Natural killer cell (primary cell): ENCODE measurements around the gene TENM4. TPM values are rescaled to one million over a fixed set of nuclear protein-coding genes. Genes with fewer than 3 reads are reported as not detected.

Experiments
- ATAC-seq, 3 donors: fragments of 150-1000 bp in 2 of 3; fragments of 200-7000 bp in 1 of 3; cut with Tn5 transposase; 1 replicate in 1 of 3; 2 replicates in 2 of 3; pipeline ENCODE4 v1.10.0; 2021; ENCODE audit warnings: mild to moderate bottlenecking in 2 of 3, moderate library complexity in 2 of 3
- DNase-seq, 2 donors: peaks; one replicate each; pipeline versions ENCODE4 v3.0.0 to v3.0.0-alpha.2; 2013 to 2021; ENCODE audit warnings: mixed read lengths in 1 of 2
- H3K27ac ChIP-seq: one replicate; pipeline ENCODE4 v1.5.1; 2013; ENCODE audit warnings: mild to moderate bottlenecking, low read length
- H3K27me3 ChIP-seq: one replicate; pipeline ENCODE4 v1.6.1; 2013; ENCODE audit warnings: low read length; ENCODE audit not compliant: control insufficient read depth, insufficient read depth
- H3K36me3 ChIP-seq: one replicate; pipeline ENCODE4 v1.6.1; 2013; ENCODE audit warnings: low read length; ENCODE audit not compliant: control insufficient read depth, insufficient read depth
- H3K4me1 ChIP-seq: one replicate; pipeline ENCODE4 v1.6.1; 2013; ENCODE audit warnings: low read length; ENCODE audit not compliant: control insufficient read depth, insufficient read depth
- H3K4me3 ChIP-seq: one replicate; pipeline ENCODE4 v1.5.1; 2013; ENCODE audit warnings: low read length
- H3K9me3 ChIP-seq: one replicate; pipeline ENCODE4 v1.6.1; 2013; ENCODE audit warnings: low read length; ENCODE audit not compliant: control insufficient read depth, insufficient read depth
- H3K27ac Mint-ChIP-seq, 2 donors: one replicate each; pipeline ENCODE4 v1.8.0; 2022; ENCODE audit warnings: mild to moderate bottlenecking in 2 of 2, mixed read lengths in 2 of 2, moderate library complexity in 1 of 2
- H3K27me3 Mint-ChIP-seq, 2 donors: one replicate each; pipeline ENCODE4 v1.8.0; 2022; ENCODE audit warnings: low read depth in 2 of 2, mixed read lengths in 2 of 2
- H3K36me3 Mint-ChIP-seq: one replicate; pipeline ENCODE4 v1.8.0; 2022; ENCODE audit warnings: mixed read lengths
- H3K4me1 Mint-ChIP-seq, 2 donors: one replicate each; pipeline ENCODE4 v1.8.0; 2022; ENCODE audit warnings: mixed read lengths in 2 of 2
- H3K4me3 Mint-ChIP-seq: one replicate; pipeline ENCODE4 v1.8.0; 2022; ENCODE audit warnings: mild to moderate bottlenecking, moderate library complexity, mixed read lengths
- H3K9me3 Mint-ChIP-seq, 2 donors: one replicate each; pipeline ENCODE4 v1.8.0; 2022; ENCODE audit warnings: mixed read lengths in 2 of 2
- CTCF ChIP-seq: fragments of 200-600 bp; IDR thresholded peaks from one replicate; pipeline ENCODE4 v1.8.0; 2022; ENCODE audit warnings: antibody characterized with exemption
- WGBS: methylation state at CpG from one replicate; pipeline ENCODE4 v1.1.7; 2013; ENCODE audit warnings: missing lambda C conversion rate; ENCODE audit not compliant: insufficient coverage; 5-methylcytosine and 5-hydroxymethylcytosine counted together
- intact Hi-C: fragments of 100-400 bp; cut with micrococcal nuclease; formaldehyde crosslinking; loops from one replicate; pipeline ENCODE4 v1.14.2; 2022
- total RNA-seq, 4 donors: library from RNA; stranded (reverse); fragments of 120-200 nt in 1 of 4; gene quantifications; one replicate each; pipeline versions ENCODE4 v1.2.3 to v1.2.4, GENCODE V29; 2013 to 2022

The TENM4 gene
- total RNA-seq, 3 donors from 2014 or later (not counting 1 experiment from before 2014, with no cell fraction given) = 0.63 to 0.75 TPM; not detected in 1

- H3K36me3 ChIP-seq = no peaks in the 10 kb centered on the region
- no peaks in the 10 kb centered on the region for H3K9me3 Mint-ChIP-seq
- DNase-seq (no peak), ATAC-seq (no peak)
- no peaks in the 10 kb centered on the region for H3K9me3 ChIP-seq
- H3K4me3 Mint-ChIP-seq = no peak overlapping the region
- intact Hi-C loops = no loop called here
- no peaks in the 10 kb centered on the region for H3K36me3 Mint-ChIP-seq
- no peaks in the 10 kb centered on the region for H3K4me1 ChIP-seq
- no peak for TF ChIP-seq CTCF
- WGBS = 94% methylated on average over 4 of the region's 4 CpGs
- peaks cover 0 to 16% of the 10 kb centered on the region in 2 donors for H3K27me3 Mint-ChIP-seq
- H3K27me3 ChIP-seq = no peaks in the 10 kb centered on the region
- H3K4me1 Mint-ChIP-seq = no peaks in the 10 kb centered on the region
- H3K27ac ChIP-seq = no peak overlapping the region
- no peak overlapping the region for H3K4me3 ChIP-seq
- no peak overlapping the region for H3K27ac Mint-ChIP-seq
Measured at GRCh38 chr11:78834886-78835285, 605.9 kb downstream of the TENM4 start.

GRCh38 chr11:78833237-78833636, 607.6 kb downstream of the TENM4 start:
- 56% methylated on average over 2 of the region's 2 CpGs for WGBS
- no peaks in the 10 kb centered on the region for H3K36me3 Mint-ChIP-seq
- no peaks in the 10 kb centered on the region for H3K9me3 Mint-ChIP-seq
- TF ChIP-seq CTCF = no peak
- Histone ChIP-seq H3K36me3 (no peaks in the 10 kb centered on the region), H3K27me3 (no peaks in the 10 kb centered on the region), H3K9me3 (no peaks in the 10 kb centered on the region), H3K27ac (no peak overlapping the region), H3K4me1 (no peaks in the 10 kb centered on the region), H3K4me3 (no peak overlapping the region)
- H3K27ac Mint-ChIP-seq = no peak overlapping the region
- no peak overlapping the region for H3K4me3 Mint-ChIP-seq
- no peaks in the 10 kb centered on the region for H3K4me1 Mint-ChIP-seq
- intact Hi-C loops = no loop called here
- H3K27me3 Mint-ChIP-seq = peaks cover 0 to 13% of the 10 kb centered on the region in 2 donors
- no peak for ATAC-seq
- DNase-seq = no peak

GRCh38 chr11:78832226-78832947, 608.4 kb downstream of the TENM4 start:
- Mint-ChIP-seq H3K4me3 (no peak overlapping the region), H3K4me1 (no peaks in the 10 kb centered on the region), H3K27ac (no peak overlapping the region), H3K36me3 (no peaks in the 10 kb centered on the region), H3K9me3 (no peaks in the 10 kb centered on the region), H3K27me3 (peaks cover 0 to 13% of the 10 kb centered on the region in 2 donors)
- WGBS = 81% methylated on average over 5 of the region's 7 CpGs
- intact Hi-C loops = no loop called here
- no peak overlapping the region for H3K4me3 ChIP-seq
- no peak overlapping the region for H3K27ac ChIP-seq
- ATAC-seq (no peak), DNase-seq (no peak)
- no peaks in the 10 kb centered on the region for H3K4me1 ChIP-seq
- no peaks in the 10 kb centered on the region for H3K27me3 ChIP-seq
- no peak for TF ChIP-seq CTCF
- H3K9me3 ChIP-seq = no peaks in the 10 kb centered on the region
- H3K36me3 ChIP-seq = no peaks in the 10 kb centered on the region

- WGBS = 90% methylated on average over 4 of the region's 4 CpGs
- Mint-ChIP-seq H3K9me3 (no peaks in the 10 kb centered on the region), H3K4me1 (no peaks in the 10 kb centered on the region), H3K36me3 (no peaks in the 10 kb centered on the region), H3K27me3 (peaks cover 0 to 13% of the 10 kb centered on the region in 2 donors), H3K27ac (no peak overlapping the region), H3K4me3 (no peak overlapping the region)
- DNase-seq (no peak), ATAC-seq (no peak)
- no peaks in the 10 kb centered on the region for H3K27me3 ChIP-seq
- H3K27ac ChIP-seq = no peak overlapping the region
- H3K4me3 ChIP-seq = no peak overlapping the region
- intact Hi-C loops = no loop called here
- no peaks in the 10 kb centered on the region for H3K4me1 ChIP-seq
- no peak for TF ChIP-seq CTCF
- no peaks in the 10 kb centered on the region for H3K36me3 ChIP-seq
- no peaks in the 10 kb centered on the region for H3K9me3 ChIP-seq
Measured at GRCh38 chr11:78831571-78831970, 609.3 kb downstream of the TENM4 start.
